RWPE1 (cell line): ENCODE results near the gene SLC1A6.

ENCODE experiments used
- CTCF ChIA-PET: fragments of 350-600 bp; sonication (Branson Sonifier 250); formaldehyde crosslinking; extraction: SDS; loops from one replicate; lab custom pipeline; 2021; lab: Yijun Ruan, JAX
- POLR2A ChIA-PET: fragments of 400-600 bp; formaldehyde crosslinking; extraction: SDS; loops from one replicate; lab custom pipeline; 2020; ENCODE audit warnings: antibody characterized with exemption; ENCODE audit not compliant: low non-redundant PET; lab: Yijun Ruan, JAX
- DNase-seq: peaks from one replicate; pipeline ENCODE4 v3.0.0; 2012; ENCODE audit warnings: low spot score
- H3K27ac ChIP-seq: fragments of 450-650 bp; 2 replicates; pipeline ENCODE4 v1.5.1; 2017
- CTCF ChIP-seq: fragments of 450-650 bp; conservative IDR thresholded peaks from 2 replicates; pipeline ENCODE4 v1.5.1; 2017; ENCODE audit warnings: low read depth, mild to moderate bottlenecking

SLC1A6 gene

DNA sequence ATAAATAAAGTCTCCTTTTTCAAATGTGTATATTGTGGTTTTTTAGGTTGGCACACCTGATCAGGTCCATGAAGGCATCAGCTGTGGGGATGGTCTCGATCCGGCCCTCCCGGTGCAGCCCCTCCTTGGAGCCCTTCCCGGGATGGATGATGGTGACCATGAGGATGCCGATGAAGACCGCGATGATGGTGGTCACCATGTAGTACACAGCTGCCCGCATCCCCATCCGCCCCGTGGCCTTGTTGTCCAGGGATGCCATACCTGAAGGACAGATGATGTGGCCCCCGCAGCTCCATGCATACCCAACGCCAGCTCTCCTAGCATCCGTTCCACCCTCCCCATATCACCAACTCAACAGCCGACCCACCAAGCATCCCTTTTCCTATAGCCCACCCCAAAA is 11.4 kb downstream of the SLC1A6 start:
- ChIA-PET POLR2A (no interaction called here), CTCF (interaction anchor here (0.7 kb wide), 1 partner anchor 47 kb away, joined by 3 read pairs; no protein-coding TSS in a partner anchor)
- H3K27ac ChIP-seq: no peak overlapping the region
- TF ChIP-seq CTCF: no peak
- no peak for DNase-seq

DNA sequence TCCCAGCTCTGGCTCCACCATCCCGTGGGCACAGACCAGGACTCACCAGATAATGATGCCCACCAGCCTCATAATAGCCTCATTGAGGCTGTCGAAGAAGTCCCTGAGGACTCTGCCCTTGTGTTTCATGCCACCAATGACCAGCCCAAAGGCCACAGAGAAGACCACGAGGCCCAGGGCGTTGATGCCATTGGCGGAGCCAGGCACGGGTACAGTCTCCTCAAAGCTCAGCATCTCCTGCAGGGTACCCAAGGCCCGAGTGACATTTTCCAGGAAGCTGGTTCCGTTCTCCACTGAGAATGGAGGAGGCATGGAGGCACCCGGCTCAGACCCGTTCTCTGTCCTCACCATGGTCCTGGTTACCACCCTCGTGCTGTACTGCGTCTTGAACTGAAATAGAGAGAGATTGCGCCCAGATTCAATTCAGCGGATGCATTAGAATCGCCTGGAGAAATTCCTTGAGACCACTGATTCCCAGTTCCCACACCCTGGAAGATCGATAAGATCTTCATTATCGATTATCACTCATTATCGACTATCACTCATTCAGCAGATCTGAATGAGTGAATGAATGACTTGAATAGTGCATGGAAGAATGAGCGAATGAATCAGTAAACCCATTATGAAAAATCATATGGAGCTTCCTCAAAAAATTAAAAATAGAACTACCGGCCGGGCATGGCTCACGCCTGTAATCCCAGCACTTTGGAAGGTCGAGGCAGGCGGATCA is 17.5 kb downstream of the SLC1A6 start:
- no peak overlapping the region for H3K27ac ChIP-seq
- POLR2A ChIA-PET: no interaction called here
- CTCF ChIA-PET: no interaction called here
- no peak for DNase-seq
- TF ChIP-seq CTCF: no peak

DNA sequence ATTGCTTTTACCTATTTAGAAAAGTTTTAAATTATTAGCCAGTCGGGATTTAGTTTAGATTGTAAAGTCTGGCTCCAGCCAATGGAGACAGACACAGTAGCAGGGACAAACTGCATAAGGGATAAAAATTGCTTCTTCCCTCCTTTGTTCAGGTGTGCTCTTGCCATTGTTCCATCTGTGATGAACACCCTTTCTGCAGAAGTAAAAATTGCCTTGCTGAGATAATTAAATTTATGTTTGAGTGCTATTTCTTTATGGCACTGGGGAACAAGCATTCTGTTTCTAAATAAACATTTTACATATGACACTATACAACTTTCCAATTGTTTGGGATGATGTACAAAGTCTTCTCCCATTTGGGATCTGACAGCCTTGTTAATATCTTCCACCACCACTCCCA is 20.4 kb downstream of the SLC1A6 start:
- TF ChIP-seq CTCF: no peak
- ChIA-PET POLR2A (no interaction called here), CTCF (no interaction called here)
- no peak for DNase-seq
- no peak overlapping the region for H3K27ac ChIP-seq

DNA sequence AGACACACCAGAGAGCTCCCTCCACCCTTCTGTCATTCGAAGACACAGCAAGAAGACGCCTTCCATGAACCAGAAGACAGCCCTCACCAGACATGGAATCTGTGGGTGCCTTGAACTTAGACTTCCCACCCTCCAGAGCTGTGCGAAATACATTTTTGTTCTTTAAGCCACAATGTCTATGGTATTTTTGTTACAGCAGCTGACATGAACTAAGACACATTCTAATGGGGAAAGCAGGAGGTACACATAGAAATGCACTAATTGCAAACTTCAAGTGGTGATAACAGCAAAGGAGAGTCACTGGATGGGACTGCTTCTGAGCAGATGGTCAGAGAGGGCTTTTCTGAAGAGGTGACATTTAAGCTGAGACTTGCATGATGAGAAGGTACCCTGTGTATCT is 22.2 kb downstream of the SLC1A6 start:
- TF ChIP-seq CTCF: no peak
- DNase-seq: no peak
- POLR2A ChIA-PET: no interaction called here

GRCh38 chr19:14954071-14954655 is 25.5 kb downstream of the SLC1A6 start:
- DNase-seq: peak; percentile 40
- ChIA-PET POLR2A (no interaction called here), CTCF (interaction anchor here (0.6 kb wide), 1 partner anchor 1430 kb away, joined by 3 read pairs; no protein-coding TSS in a partner anchor)
- no peak overlapping the region for H3K27ac ChIP-seq
- no peak for TF ChIP-seq CTCF

More for the DNA sequence above, 22.2 kb downstream of the SLC1A6 start:
- H3K27ac ChIP-seq: no peak overlapping the region
- CTCF ChIA-PET: interaction anchor here (0.5 to 0.6 kb wide), 4 partner anchors 20 to 1084 kb away, joined by 3 read pairs; no protein-coding TSS in a partner anchor

GRCh38 chr19:14952767-14953166 is 26.9 kb downstream of the SLC1A6 start:
- CTCF ChIA-PET: interaction anchor here (0.6 kb wide), 1 partner anchor 361 kb away, joined by 3 read pairs; no protein-coding TSS in a partner anchor
- no peak for DNase-seq
- no peak for TF ChIP-seq CTCF
- no peak overlapping the region for H3K27ac ChIP-seq
- POLR2A ChIA-PET: no interaction called here
